ENCODE measurements around the gene MUC13.

GRCh38 chr3:124867511-124867910 lies 67.0 kb downstream of the MUC13 start:
- no peak for TF ChIP-seq CTCF (IDR thresholded peaks at IDR 0.05)
- no peak for TF ChIP-seq POLR2A (IDR thresholded peaks at IDR 0.05)

Measured in esophagus squamous epithelium (tissue), 4 donors.